ENCODE measurements around the gene USP17L17. TPM values are rescaled to one million over a fixed set of nuclear protein-coding genes. Genes with fewer than 3 reads are reported as not detected.
"Not testable (repeated sequence)": the region's sequence is repeated elsewhere in the genome, so short reads cannot be mapped to it uniquely, and the experiment has no call there.

The USP17L17 gene
- not detected for total RNA-seq

DNA sequence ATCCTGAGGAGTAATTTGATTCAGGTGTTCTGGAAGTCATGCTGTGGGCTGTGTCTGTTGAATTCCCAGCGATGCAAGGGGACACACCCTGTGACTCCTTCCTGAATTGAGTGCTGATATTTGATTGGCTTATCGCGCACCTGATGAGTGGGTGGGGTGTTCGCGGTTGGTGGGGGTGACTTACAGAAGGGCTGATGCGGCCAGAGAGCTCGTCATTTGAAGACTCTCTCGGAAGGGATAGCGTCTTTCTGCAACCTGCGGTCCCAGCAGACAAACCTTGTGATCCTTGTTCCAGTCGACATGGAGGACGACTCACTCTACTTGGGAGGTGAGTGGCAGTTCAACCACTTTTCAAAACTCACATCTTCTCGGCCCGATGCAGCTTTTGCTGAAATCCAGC, at the start of gene USP17L17:
USP17L17 (plus strand) TSS at position 301 of the 400 bp plus-strand sequence; CDS start at position 301, 0 bp downstream.
- H3K27ac Mint-ChIP-seq; H3K27me3 Mint-ChIP-seq (ENCODE audit: low read depth); H3K36me3 Mint-ChIP-seq (ENCODE audit: insufficient read depth in 2 of 2); H3K9me3 Mint-ChIP-seq; ATAC-seq (replicated peaks in 1 of 2); H3K4me3 Mint-ChIP-seq; H3K4me1 Mint-ChIP-seq (ENCODE audit: low read depth); DNase-seq: not testable (repeated sequence)

DNA sequence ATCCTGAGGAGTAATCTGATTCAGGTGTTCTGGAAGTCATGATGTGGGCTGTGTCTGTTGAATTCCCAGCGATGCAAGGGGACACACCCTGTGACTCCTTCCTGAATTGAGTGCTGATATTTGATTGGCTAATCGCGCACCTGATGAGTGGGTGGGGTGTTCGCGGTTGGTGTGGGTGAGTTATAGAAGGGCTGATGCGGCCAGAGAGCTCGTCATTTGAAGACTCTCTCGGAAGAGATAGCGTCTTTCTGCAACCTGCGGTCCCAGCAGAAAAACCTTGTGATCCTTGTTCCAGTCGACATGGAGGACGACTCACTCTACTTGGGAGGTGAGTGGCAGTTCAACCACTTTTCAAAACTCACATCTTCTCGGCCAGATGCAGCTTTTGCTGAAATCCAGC, 33.3 kb upstream of the USP17L17 start, which contains the start of gene USP17L10:
USP17L10 (plus strand) TSS at position 301 of the 400 bp plus-strand sequence; CDS start at position 301, 0 bp downstream.
- ATAC-seq (replicated peaks in 1 of 2); H3K36me3 Mint-ChIP-seq (ENCODE audit: insufficient read depth in 2 of 2): not testable (repeated sequence)

GRCh38 chr4:9214701-9215100, 29.0 kb upstream of the USP17L17 start:
- H3K36me3 Mint-ChIP-seq (ENCODE audit: insufficient read depth in 2 of 2); H3K4me1 Mint-ChIP-seq (ENCODE audit: low read depth); H3K4me3 Mint-ChIP-seq; H3K27me3 Mint-ChIP-seq (ENCODE audit: low read depth); H3K9me3 Mint-ChIP-seq; ATAC-seq (replicated peaks in 1 of 2); DNase-seq; H3K27ac Mint-ChIP-seq: not testable (repeated sequence)

More for the DNA sequence above, 33.3 kb upstream of the USP17L17 start, which contains the start of gene USP17L10:
- DNase-seq; H3K27ac Mint-ChIP-seq; H3K27me3 Mint-ChIP-seq (ENCODE audit: low read depth); H3K9me3 Mint-ChIP-seq; H3K4me3 Mint-ChIP-seq; H3K4me1 Mint-ChIP-seq (ENCODE audit: low read depth): not testable (repeated sequence)

GRCh38 chr4:9215105-9215504, 28.6 kb upstream of the USP17L17 start, which contains the start of gene USP17L11:
USP17L11 (plus strand) TSS chr4:9215405; CDS start chr4:9215405, 0 bp downstream.
- ATAC-seq (replicated peaks in 1 of 2); H3K27ac Mint-ChIP-seq; H3K36me3 Mint-ChIP-seq (ENCODE audit: insufficient read depth in 2 of 2): not testable (repeated sequence)

GRCh38 chr4:9219852-9220251, 23.8 kb upstream of the USP17L17 start, which contains the start of gene USP17L12:
USP17L12 (plus strand) TSS chr4:9220152; CDS start chr4:9220152, 0 bp downstream.
- not testable (repeated sequence) for ATAC-seq (replicated peaks in 1 of 2); H3K4me1 Mint-ChIP-seq (ENCODE audit: low read depth); H3K9me3 Mint-ChIP-seq; H3K27me3 Mint-ChIP-seq (ENCODE audit: low read depth); DNase-seq; H3K4me3 Mint-ChIP-seq; H3K36me3 Mint-ChIP-seq (ENCODE audit: insufficient read depth in 2 of 2); H3K27ac Mint-ChIP-seq

More at GRCh38 chr4:9215105-9215504, 28.6 kb upstream of the USP17L17 start, which contains the start of gene USP17L11:
- H3K27me3 Mint-ChIP-seq (ENCODE audit: low read depth); DNase-seq; H3K4me1 Mint-ChIP-seq (ENCODE audit: low read depth); H3K9me3 Mint-ChIP-seq; H3K4me3 Mint-ChIP-seq: not testable (repeated sequence)

GRCh38 chr4:9224596-9224995, 19.1 kb upstream of the USP17L17 start, which contains the start of gene USP17L13:
USP17L13 (plus strand) TSS chr4:9224896; CDS start chr4:9224896, 0 bp downstream.
- not testable (repeated sequence) for H3K36me3 Mint-ChIP-seq (ENCODE audit: insufficient read depth in 2 of 2); H3K9me3 Mint-ChIP-seq; H3K4me3 Mint-ChIP-seq; DNase-seq; ATAC-seq (replicated peaks in 1 of 2); H3K4me1 Mint-ChIP-seq (ENCODE audit: low read depth); H3K27me3 Mint-ChIP-seq (ENCODE audit: low read depth); H3K27ac Mint-ChIP-seq

GRCh38 chr4:9230249-9230648, 13.4 kb upstream of the USP17L17 start:
- not testable (repeated sequence) for H3K36me3 Mint-ChIP-seq (ENCODE audit: insufficient read depth in 2 of 2); H3K4me1 Mint-ChIP-seq (ENCODE audit: low read depth); H3K4me3 Mint-ChIP-seq; ATAC-seq (replicated peaks in 1 of 2); H3K9me3 Mint-ChIP-seq; H3K27ac Mint-ChIP-seq; DNase-seq; H3K27me3 Mint-ChIP-seq (ENCODE audit: low read depth)

DNA sequence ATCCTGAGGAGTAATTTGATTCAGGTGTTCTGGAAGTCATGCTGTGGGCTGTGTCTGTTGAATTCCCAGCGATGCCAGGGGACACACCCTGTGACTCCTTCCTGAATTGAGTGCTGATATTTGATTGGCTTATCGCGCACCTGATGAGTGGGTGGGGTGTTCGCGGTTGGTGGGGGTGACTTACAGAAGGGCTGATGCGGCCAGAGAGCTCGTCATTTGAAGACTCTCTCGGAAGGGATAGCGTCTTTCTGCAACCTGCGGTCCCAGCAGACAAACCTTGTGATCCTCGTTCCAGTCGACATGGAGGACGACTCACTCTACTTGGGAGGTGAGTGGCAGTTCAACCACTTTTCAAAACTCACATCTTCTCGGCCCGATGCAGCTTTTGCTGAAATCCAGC, 9.6 kb upstream of the USP17L17 start, which contains the start of gene USP17L15:
USP17L15 (plus strand) TSS at position 301 of the 400 bp plus-strand sequence; CDS start at position 301, 0 bp downstream.
- not testable (repeated sequence) for H3K27me3 Mint-ChIP-seq (ENCODE audit: low read depth); H3K27ac Mint-ChIP-seq; H3K4me3 Mint-ChIP-seq; H3K9me3 Mint-ChIP-seq; ATAC-seq (replicated peaks in 1 of 2); H3K4me1 Mint-ChIP-seq (ENCODE audit: low read depth); H3K36me3 Mint-ChIP-seq (ENCODE audit: insufficient read depth in 2 of 2); DNase-seq

DNA sequence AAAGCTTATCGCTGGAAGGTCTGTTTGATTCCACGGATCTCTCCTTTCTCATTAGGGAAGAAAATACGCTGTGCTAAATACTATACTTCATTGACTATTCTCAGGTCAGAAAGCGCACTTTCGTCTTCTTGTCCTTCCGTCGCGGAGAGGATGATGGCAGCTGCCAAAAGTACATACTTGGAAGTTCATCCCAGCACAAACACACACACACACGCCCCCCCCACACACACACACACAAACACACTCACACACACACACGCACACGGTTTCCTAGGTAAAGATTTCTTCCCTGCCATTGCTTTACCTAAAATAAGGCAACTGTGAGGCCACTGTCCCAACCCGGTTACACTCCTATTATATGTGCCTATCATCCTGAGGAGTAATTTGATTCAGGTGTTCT, 5.2 kb upstream of the USP17L17 start:
- not testable (repeated sequence) for H3K9me3 Mint-ChIP-seq; H3K36me3 Mint-ChIP-seq (ENCODE audit: insufficient read depth in 2 of 2); H3K4me3 Mint-ChIP-seq; ATAC-seq (replicated peaks in 1 of 2); H3K4me1 Mint-ChIP-seq (ENCODE audit: low read depth); H3K27me3 Mint-ChIP-seq (ENCODE audit: low read depth); DNase-seq; H3K27ac Mint-ChIP-seq

GRCh38 chr4:9247953-9248680, 4.4 kb downstream of the USP17L17 start, which contains the start of gene USP17L18:
USP17L18 (plus strand) TSS chr4:9248630; CDS start chr4:9248630, 0 bp downstream.
- not testable (repeated sequence) for DNase-seq; H3K27me3 Mint-ChIP-seq (ENCODE audit: low read depth); H3K27ac Mint-ChIP-seq; H3K9me3 Mint-ChIP-seq; H3K4me3 Mint-ChIP-seq; H3K4me1 Mint-ChIP-seq (ENCODE audit: low read depth); H3K36me3 Mint-ChIP-seq (ENCODE audit: insufficient read depth in 2 of 2); ATAC-seq (replicated peaks in 1 of 2)

DNA sequence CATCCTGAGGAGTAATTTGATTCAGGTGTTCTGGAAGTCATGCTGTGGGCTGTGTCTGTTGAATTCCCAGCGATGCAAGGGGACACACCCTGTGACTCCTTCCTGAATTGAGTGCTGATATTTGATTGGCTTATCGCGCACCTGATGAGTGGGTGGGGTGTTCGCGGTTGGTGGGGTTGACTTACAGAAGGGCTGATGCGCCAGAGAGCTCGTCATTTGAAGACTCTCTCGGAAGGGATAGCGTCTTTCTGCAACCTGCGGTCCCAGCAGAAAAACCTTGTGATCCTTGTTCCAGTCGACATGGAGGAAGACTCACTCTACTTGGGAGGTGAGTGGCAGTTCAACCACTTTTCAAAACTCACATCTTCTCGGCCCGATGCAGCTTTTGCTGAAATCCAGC, 9.4 kb downstream of the USP17L17 start, which contains the start of gene USP17L19:
USP17L19 (plus strand) TSS at position 301 of the 400 bp plus-strand sequence; CDS start at position 301, 0 bp downstream.
- not testable (repeated sequence) for ATAC-seq (replicated peaks in 1 of 2); DNase-seq; H3K27ac Mint-ChIP-seq

DNA sequence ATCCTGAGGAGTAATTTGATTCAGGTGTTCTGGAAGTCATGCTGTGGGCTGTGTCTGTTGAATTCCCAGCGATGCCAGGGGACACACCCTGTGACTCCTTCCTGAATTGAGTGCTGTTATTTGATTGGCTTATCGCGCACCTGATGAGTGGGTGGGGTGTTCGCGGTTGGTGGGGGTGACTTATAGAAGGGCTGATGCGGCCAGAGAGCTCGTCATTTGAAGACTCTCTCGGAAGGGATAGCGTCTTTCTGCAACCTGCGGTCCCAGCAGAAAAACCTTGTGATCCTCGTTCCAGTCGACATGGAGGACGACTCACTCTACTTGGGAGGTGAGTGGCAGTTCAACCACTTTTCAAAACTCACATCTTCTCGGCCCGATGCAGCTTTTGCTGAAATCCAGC, 14.1 kb downstream of the USP17L17 start, which contains the start of gene USP17L20:
USP17L20 (plus strand) TSS at position 301 of the 400 bp plus-strand sequence; CDS start at position 301, 0 bp downstream.
- not testable (repeated sequence) for H3K27ac Mint-ChIP-seq; ATAC-seq (replicated peaks in 1 of 2); DNase-seq; H3K4me3 Mint-ChIP-seq; H3K4me1 Mint-ChIP-seq (ENCODE audit: low read depth); H3K36me3 Mint-ChIP-seq (ENCODE audit: insufficient read depth in 2 of 2); H3K27me3 Mint-ChIP-seq (ENCODE audit: low read depth); H3K9me3 Mint-ChIP-seq

More for the DNA sequence above, 9.4 kb downstream of the USP17L17 start, which contains the start of gene USP17L19:
- not testable (repeated sequence) for H3K36me3 Mint-ChIP-seq (ENCODE audit: insufficient read depth in 2 of 2); H3K4me1 Mint-ChIP-seq (ENCODE audit: low read depth); H3K27me3 Mint-ChIP-seq (ENCODE audit: low read depth); H3K4me3 Mint-ChIP-seq; H3K9me3 Mint-ChIP-seq

DNA sequence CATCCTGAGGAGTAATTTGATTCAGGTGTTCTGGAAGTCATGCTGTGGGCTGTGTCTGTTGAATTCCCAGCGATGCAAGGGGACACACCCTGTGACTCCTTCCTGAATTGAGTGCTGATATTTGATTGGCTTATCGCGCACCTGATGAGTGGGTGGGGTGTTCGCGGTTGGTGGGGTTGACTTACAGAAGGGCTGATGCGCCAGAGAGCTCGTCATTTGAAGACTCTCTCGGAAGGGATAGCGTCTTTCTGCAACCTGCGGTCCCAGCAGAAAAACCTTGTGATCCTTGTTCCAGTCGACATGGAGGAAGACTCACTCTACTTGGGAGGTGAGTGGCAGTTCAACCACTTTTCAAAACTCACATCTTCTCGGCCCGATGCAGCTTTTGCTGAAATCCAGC, 18.9 kb downstream of the USP17L17 start, which contains the start of gene USP17L21:
USP17L21 (plus strand) TSS at position 301 of the 400 bp plus-strand sequence; CDS start at position 301, 0 bp downstream.
- not testable (repeated sequence) for H3K9me3 Mint-ChIP-seq; ATAC-seq (replicated peaks in 1 of 2); H3K36me3 Mint-ChIP-seq (ENCODE audit: insufficient read depth in 2 of 2); H3K27me3 Mint-ChIP-seq (ENCODE audit: low read depth); DNase-seq; H3K27ac Mint-ChIP-seq; H3K4me3 Mint-ChIP-seq; H3K4me1 Mint-ChIP-seq (ENCODE audit: low read depth)
